K562 (cell line): ENCODE measurements around the gene ZNF331. TPM values are rescaled to one million over a fixed set of nuclear protein-coding genes. Genes with fewer than 3 reads are reported as not detected.

Experiments
- ATAC-seq: fragments of 200-7000 bp; cut with Tn5 transposase; 3 replicates; pipeline ENCODE4 v1.9.1; 2020; ENCODE audit warnings: moderate library complexity
- BruUV-seq: library from RNA; stranded (reverse); fragments of 400-500 nt; replicated peaks from 2 replicates; lab custom pipeline; 2021; lab: Mats Ljungman, UMichigan
- CTCF ChIA-PET: fragments of 300-600 bp; formaldehyde crosslinking; extraction: SDS; loops from one replicate; lab custom pipeline; 2021; ENCODE audit warnings: low intra/inter-chr PET ratio; lab: Yijun Ruan, JAX
- POLR2A ChIA-PET: fragments of 300-600, 350-650 bp; sonication (Branson Sonifier 250); formaldehyde crosslinking; extraction: SDS; loops from one replicate; lab custom pipeline; 2021; ENCODE audit warnings: antibody characterized with exemption, inconsistent platforms; lab: Yijun Ruan, JAX
- DNase-seq, 4 experiments: peaks; one replicate each; pipeline versions ENCODE4 v3.0.0 to v3.0.0-alpha.2; 2011 to 2018; ENCODE audit warnings: low spot score in 3 of 4, mixed read lengths in 3 of 4; ENCODE audit errors: extremely low read depth in 1 of 4
- FAIRE-seq: peaks from 2 replicates; lab custom pipeline; 2011; peaks lifted over from hg19 to GRCh38; lab: Jason Lieb, UNC
- H2AFZ ChIP-seq: 2 replicates; pipeline ENCODE4 v1.6.0; 2011; ENCODE audit warnings: low read depth, low read length, control low read depth, inconsistent platforms
- H3K27ac ChIP-seq: fragments of 200-600 bp; 3 replicates; pipeline ENCODE4 v1.8.0; 2011; ENCODE audit warnings: low read depth, mild to moderate bottlenecking, control low read depth, inconsistent platforms, low read length, moderate library complexity, mixed read lengths; ENCODE audit errors: extremely low read depth
- H3K27me3 ChIP-seq, 2 experiments: fragments of 300-600 bp in 1 of 2; 2 replicates in 1 of 2; 3 replicates in 1 of 2; pipeline versions ENCODE4 v1.6.0 to v1.8.0; 2011; ENCODE audit warnings: inconsistent platforms in 2 of 2, low read length in 2 of 2, mild to moderate bottlenecking in 1 of 2, mixed read lengths in 1 of 2, moderate library complexity in 1 of 2; ENCODE audit not compliant: control insufficient read depth in 2 of 2, insufficient read depth in 2 of 2
- H3K36me3 ChIP-seq: fragments of 300-600 bp; 3 replicates; pipeline ENCODE4 v1.8.0; 2011; ENCODE audit warnings: mild to moderate bottlenecking, low read length, inconsistent platforms; ENCODE audit not compliant: control insufficient read depth, insufficient read depth
- H3K4me1 ChIP-seq, 2 experiments: fragments of 200-600 bp in 1 of 2; replicated peaks in 1 of 2; 2 replicates in 1 of 2; 3 replicates in 1 of 2; pipeline versions ENCODE4 v1.5.1 to v1.8.0; 2011; ENCODE audit warnings: inconsistent platforms in 2 of 2, low read length in 2 of 2, mild to moderate bottlenecking in 1 of 2, mixed read lengths in 1 of 2, moderate library complexity in 1 of 2; ENCODE audit not compliant: control insufficient read depth in 2 of 2, insufficient read depth in 2 of 2
- H3K4me2 ChIP-seq: 2 replicates; pipeline ENCODE4 v1.6.1; 2011; ENCODE audit warnings: low read length, control low read depth, inconsistent platforms, mixed read lengths; ENCODE audit not compliant: insufficient read depth
- H3K4me3 ChIP-seq: fragments of 200-600 bp; sonication (generic), shearing (Covaris generic); 2 replicates; pipeline ENCODE4 v1.5.1; 2016; ENCODE audit warnings: control low read depth, inconsistent platforms
- H3K79me2 ChIP-seq: fragments of 200-600 bp; 3 replicates; pipeline ENCODE4 v1.8.0; 2011; ENCODE audit warnings: low read length, inconsistent platforms; ENCODE audit not compliant: control insufficient read depth, insufficient read depth
- H3K9ac ChIP-seq, 2 experiments: 2 replicates each; pipeline versions ENCODE4 v1.6.0 to v1.6.1; 2011; ENCODE audit warnings: low read depth in 2 of 2, low read length in 2 of 2, control low read depth in 1 of 2, inconsistent platforms in 1 of 2, mild to moderate bottlenecking in 1 of 2, mixed read lengths in 1 of 2; ENCODE audit not compliant: insufficient read depth in 1 of 2
- H3K9me1 ChIP-seq: one replicate; pipeline ENCODE4 v1.6.0; 2011; ENCODE audit warnings: inconsistent platforms, mild to moderate bottlenecking, low read length, moderate library complexity; ENCODE audit not compliant: control insufficient read depth, insufficient read depth
- H3K9me3 ChIP-seq: replicated peaks from 2 replicates; pipeline ENCODE4 v1.5.1; 2011; ENCODE audit warnings: low read depth, low read length, inconsistent platforms; ENCODE audit not compliant: control insufficient read depth, insufficient read depth
- H4K20me1 ChIP-seq: replicated peaks from 2 replicates; pipeline ENCODE4 v1.6.1; 2011; ENCODE audit warnings: low read length, inconsistent platforms, mixed read lengths; ENCODE audit not compliant: control insufficient read depth, insufficient read depth
- CC2D1A ChIP-seq: fragments of 450-650 bp; IDR thresholded peaks from 2 replicates; pipeline ENCODE4 v1.6.1; 2017; ENCODE audit warnings: mild to moderate bottlenecking
- ELF1 ChIP-seq: fragments of 200-800 bp; sonication (Bioruptor generic); IDR thresholded peaks from 2 replicates; pipeline ENCODE4 v1.6.1; 2016; ENCODE audit warnings: missing genetic modification characterization, missing compliant biosample characterization
- GATAD2A ChIP-seq: fragments of 450-650 bp; IDR thresholded peaks from 2 replicates; pipeline ENCODE4 v1.6.1; 2017
- NCOA1 ChIP-seq: fragments of 450-650 bp; IDR thresholded peaks from 2 replicates; pipeline ENCODE4 v1.6.1; 2016; ENCODE audit warnings: low read depth
- NFXL1 ChIP-seq: fragments of 450-650 bp; formaldehyde crosslinking; IDR thresholded peaks from 2 replicates; pipeline ENCODE4 v1.4.0; 2021; ENCODE audit warnings: mild to moderate bottlenecking
- POLR2G ChIP-seq: fragments of 200-400 bp; formaldehyde crosslinking; IDR thresholded peaks from 2 replicates; pipeline ENCODE4 v1.6.1; 2017; ENCODE audit warnings: low read depth, mild to moderate bottlenecking, antibody characterized with exemption, low read length, moderate library complexity
- RFX7 ChIP-seq: fragments of 250-450 bp; sonication (Bioruptor Pico); IDR thresholded peaks from 2 replicates; pipeline ENCODE4 v1.5.1; 2021; ENCODE audit warnings: mild to moderate bottlenecking
- SIRT6 ChIP-seq: IDR thresholded peaks from one replicate; pipeline ENCODE4 v1.6.1; 2012; ENCODE audit warnings: low read depth, mild to moderate bottlenecking, control low read depth, inconsistent platforms, low read length, moderate library complexity
- SNIP1 ChIP-seq: fragments of 450-650 bp; IDR thresholded peaks from 2 replicates; pipeline ENCODE4 v1.7.1; 2017; ENCODE audit warnings: low read depth, mild to moderate bottlenecking
- TRIM24 ChIP-seq, 2 experiments: fragments of 450-650 bp; IDR thresholded peaks; 2 replicates each; pipeline ENCODE4 v1.6.1; 2016
- ZBTB1 ChIP-seq: sonication (generic); formaldehyde crosslinking; IDR thresholded peaks from 2 replicates; pipeline ENCODE4 v1.8.1; 2023; ENCODE audit warnings: missing genetic modification reagents, low read depth, mild to moderate bottlenecking, borderline replicate concordance
- ZFP30 ChIP-seq: fragments of 250-450 bp; sonication (Bioruptor Pico); IDR thresholded peaks from 2 replicates; pipeline ENCODE4 v1.8.0; 2022; ENCODE audit warnings: moderate library complexity, mild to moderate bottlenecking, inconsistent platforms, borderline replicate concordance
- ZNF12 ChIP-seq: sonication (generic); formaldehyde crosslinking; IDR thresholded peaks from 2 replicates; pipeline ENCODE4 v1.4.0; 2020; ENCODE audit warnings: mild to moderate bottlenecking, missing genetic modification reagents
- ZNF134 ChIP-seq: fragments of 250-450 bp; sonication (Bioruptor Pico); conservative IDR thresholded peaks from 2 replicates; pipeline ENCODE4 v1.4.0; 2020
- ZNF77 ChIP-seq: fragments of 250-450 bp; sonication (Bioruptor Pico); IDR thresholded peaks from 2 replicates; pipeline ENCODE4 v1.5.0; 2020
- WGBS: fragments of 100-300 bp; shearing (Covaris generic); methylation state at CpG from one replicate; pipeline ENCODE4 v1.1.6; 2016; ENCODE audit warnings: low coverage, mixed read lengths; ENCODE audit not compliant: insufficient coverage; ENCODE audit errors: missing lambda C conversion rate; 5-methylcytosine and 5-hydroxymethylcytosine counted together
- in situ Hi-C: fragments of 300-500 bp; cut with MboI; formaldehyde crosslinking; loops from 4 replicates; pipeline ENCODE4 v1.15.0; 2018; ENCODE audit warnings: inconsistent platforms, mixed read lengths
- intact Hi-C: fragments of 100-400 bp; cut with micrococcal nuclease; formaldehyde crosslinking; loops from 2 replicates; pipeline ENCODE4 v1.14.2; 2022
- polyA plus RNA-seq, 8 experiments: library from polyadenylated mRNA; depleted of rRNA in 4 of 8; stranded (reverse) in 5 of 8; unstranded in 3 of 8; fragments of >200 nt; fragmentation: Nextera tagmentation in 2 of 8; fragmentation: Illumina TruSeq in 1 of 8; extraction: Ambion mirVana in 2 of 8; extraction: Trizol in 1 of 8; gene quantifications; 2 replicates each; pipeline versions ENCODE4 v1.2.1 to v1.2.3, GENCODE V29; 2011 to 2014; ENCODE audit warnings: inconsistent platforms in 1 of 8, missing spikeins in 1 of 8
- total RNA-seq, 7 experiments: library from RNA; depleted of rRNA in 6 of 7; stranded (reverse); fragments of >200 nt in 6 of 7; fragmentation: Illumina TruSeq in 2 of 7; extraction: Trizol in 2 of 7; gene quantifications; 2 replicates each; pipeline versions ENCODE4 v1.2.1 to v1.2.3, GENCODE V29; 2011 to 2021; ENCODE audit warnings: low replicate concordance in 1 of 7
- TF ChIP-seq, protein P1 (sequence below), 3 experiments: fragments of 200-800 bp in 1 of 3; fragments of 250-450 bp in 1 of 3; fragments of 450-650 bp in 1 of 3; sonication (Bioruptor Pico) in 1 of 3; sonication (Bioruptor generic) in 1 of 3; formaldehyde crosslinking in 1 of 3; IDR thresholded peaks; 2 replicates each; pipeline versions ENCODE4 v1.6.1 to v1.8.0; 2016 to 2022; ENCODE audit warnings: mild to moderate bottlenecking in 2 of 3, missing genetic modification characterization in 2 of 3, missing compliant biosample characterization in 1 of 3, moderate library complexity in 1 of 3
- TF ChIP-seq, protein P2 (sequence below): fragments of 250-450 bp; sonication (Bioruptor Pico); IDR thresholded peaks from 2 replicates; pipeline ENCODE4 v1.9.0; 2021; ENCODE audit warnings: mild to moderate bottlenecking
- TF ChIP-seq, protein P3 (sequence below): sonication (generic); formaldehyde crosslinking; IDR thresholded peaks from 2 replicates; pipeline ENCODE4 v1.8.1; 2023; ENCODE audit warnings: mild to moderate bottlenecking, missing genetic modification reagents
- TF ChIP-seq, protein P4 (sequence below): fragments of 450-650 bp; IDR thresholded peaks from 2 replicates; pipeline ENCODE4 v1.6.1; 2017; ENCODE audit warnings: mild to moderate bottlenecking, moderate library complexity

The ZNF331 gene
- total and polyA plus RNA-seq, 9 of the 15 experiments (the other 6 are each of a cell fraction or from before 2014, with no cell fraction given), result 0.23 to 2.7 (median 0.76) TPM

DNA sequence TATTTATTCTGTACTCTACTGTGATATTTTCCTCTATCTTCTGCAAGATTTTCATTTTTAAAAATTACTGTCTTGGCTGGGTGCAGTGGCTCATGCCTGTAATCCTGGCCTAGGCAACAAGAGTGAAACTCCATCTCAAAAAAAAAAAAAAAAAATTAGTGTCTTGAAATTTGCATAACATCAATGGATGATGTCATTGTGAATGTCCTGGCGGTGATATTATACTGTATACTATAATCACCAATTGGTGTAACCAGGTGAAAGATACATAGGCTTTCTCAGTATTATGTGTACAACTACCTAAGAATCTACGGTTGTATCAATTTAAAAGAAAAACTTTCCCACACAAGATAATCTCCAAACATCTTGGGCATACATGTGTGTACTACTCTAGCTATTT, 15.2 kb downstream of the ZNF331 start:
- no peak overlapping the region for H3K9ac ChIP-seq
- no peak for ATAC-seq

More for the DNA sequence above, 15.2 kb downstream of the ZNF331 start:
- no peak overlapping the region for H3K27ac ChIP-seq
- no peaks in the 10 kb centered on the region for H4K20me1 ChIP-seq
- no peak overlapping the region for H2AFZ ChIP-seq
- intact Hi-C loops, result no loop called here
- BruUV-seq, result no TSS peak
- peaks cover 0 to 4% of the 10 kb centered on the region in 2 experiments; a peak in 1 of 5 replicates for H3K27me3 ChIP-seq
- POLR2A ChIA-PET, result no interaction called here
- no peaks in the 10 kb centered on the region for H3K9me1 ChIP-seq
- in situ Hi-C loops, result no loop called here
- no peak overlapping the region for H3K4me2 ChIP-seq
- no peak overlapping the region for H3K4me3 ChIP-seq
- FAIRE-seq (no peak), DNase-seq (no peak)
- H3K36me3 ChIP-seq, result no peaks in the 10 kb centered on the region
- TF ChIP-seq ZFP30 (CRISPR knock-in tag) (no peak), NCOA1 (no peak), ZBTB1 (CRISPR knock-in tag) (no peak), SNIP1 (no peak), ZNF12 (CRISPR knock-in tag) (no peak), ZNF134 (CRISPR knock-in tag) (no peak), NFXL1 (CRISPR knock-in tag) (no peak), TRIM24 (IDR thresholded peaks at IDR 0.05) (no peak), SIRT6 (no peak), GATAD2A (no peak), CC2D1A (no peak), ZNF77 (CRISPR knock-in tag) (no peak), POLR2G (no peak), ELF1 (no peak), RFX7 (CRISPR knock-in tag) (no peak)
- TF ChIP-seq, protein P1, sequence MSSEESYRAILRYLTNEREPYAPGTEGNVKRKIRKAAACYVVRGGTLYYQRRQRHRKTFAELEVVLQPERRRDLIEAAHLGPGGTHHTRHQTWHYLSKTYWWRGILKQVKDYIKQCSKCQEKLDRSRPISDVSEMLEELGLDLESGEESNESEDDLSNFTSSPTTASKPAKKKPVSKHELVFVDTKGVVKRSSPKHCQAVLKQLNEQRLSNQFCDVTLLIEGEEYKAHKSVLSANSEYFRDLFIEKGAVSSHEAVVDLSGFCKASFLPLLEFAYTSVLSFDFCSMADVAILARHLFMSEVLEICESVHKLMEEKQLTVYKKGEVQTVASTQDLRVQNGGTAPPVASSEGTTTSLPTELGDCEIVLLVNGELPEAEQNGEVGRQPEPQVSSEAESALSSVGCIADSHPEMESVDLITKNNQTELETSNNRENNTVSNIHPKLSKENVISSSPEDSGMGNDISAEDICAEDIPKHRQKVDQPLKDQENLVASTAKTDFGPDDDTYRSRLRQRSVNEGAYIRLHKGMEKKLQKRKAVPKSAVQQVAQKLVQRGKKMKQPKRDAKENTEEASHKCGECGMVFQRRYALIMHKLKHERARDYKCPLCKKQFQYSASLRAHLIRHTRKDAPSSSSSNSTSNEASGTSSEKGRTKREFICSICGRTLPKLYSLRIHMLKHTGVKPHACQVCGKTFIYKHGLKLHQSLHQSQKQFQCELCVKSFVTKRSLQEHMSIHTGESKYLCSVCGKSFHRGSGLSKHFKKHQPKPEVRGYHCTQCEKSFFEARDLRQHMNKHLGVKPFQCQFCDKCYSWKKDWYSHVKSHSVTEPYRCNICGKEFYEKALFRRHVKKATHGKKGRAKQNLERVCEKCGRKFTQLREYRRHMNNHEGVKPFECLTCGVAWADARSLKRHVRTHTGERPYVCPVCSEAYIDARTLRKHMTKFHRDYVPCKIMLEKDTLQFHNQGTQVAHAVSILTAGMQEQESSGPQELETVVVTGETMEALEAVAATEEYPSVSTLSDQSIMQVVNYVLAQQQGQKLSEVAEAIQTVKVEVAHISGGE (CRISPR knock-in tag; IDR thresholded peaks at IDR 0.05), result no peak
- TF ChIP-seq, protein P2, sequence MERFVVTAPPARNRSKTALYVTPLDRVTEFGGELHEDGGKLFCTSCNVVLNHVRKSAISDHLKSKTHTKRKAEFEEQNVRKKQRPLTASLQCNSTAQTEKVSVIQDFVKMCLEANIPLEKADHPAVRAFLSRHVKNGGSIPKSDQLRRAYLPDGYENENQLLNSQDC (CRISPR knock-in tag), result no peak
- TF ChIP-seq, protein P3, sequence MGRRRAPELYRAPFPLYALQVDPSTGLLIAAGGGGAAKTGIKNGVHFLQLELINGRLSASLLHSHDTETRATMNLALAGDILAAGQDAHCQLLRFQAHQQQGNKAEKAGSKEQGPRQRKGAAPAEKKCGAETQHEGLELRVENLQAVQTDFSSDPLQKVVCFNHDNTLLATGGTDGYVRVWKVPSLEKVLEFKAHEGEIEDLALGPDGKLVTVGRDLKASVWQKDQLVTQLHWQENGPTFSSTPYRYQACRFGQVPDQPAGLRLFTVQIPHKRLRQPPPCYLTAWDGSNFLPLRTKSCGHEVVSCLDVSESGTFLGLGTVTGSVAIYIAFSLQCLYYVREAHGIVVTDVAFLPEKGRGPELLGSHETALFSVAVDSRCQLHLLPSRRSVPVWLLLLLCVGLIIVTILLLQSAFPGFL (CRISPR knock-in tag), result no peak
- TF ChIP-seq, protein P4, sequence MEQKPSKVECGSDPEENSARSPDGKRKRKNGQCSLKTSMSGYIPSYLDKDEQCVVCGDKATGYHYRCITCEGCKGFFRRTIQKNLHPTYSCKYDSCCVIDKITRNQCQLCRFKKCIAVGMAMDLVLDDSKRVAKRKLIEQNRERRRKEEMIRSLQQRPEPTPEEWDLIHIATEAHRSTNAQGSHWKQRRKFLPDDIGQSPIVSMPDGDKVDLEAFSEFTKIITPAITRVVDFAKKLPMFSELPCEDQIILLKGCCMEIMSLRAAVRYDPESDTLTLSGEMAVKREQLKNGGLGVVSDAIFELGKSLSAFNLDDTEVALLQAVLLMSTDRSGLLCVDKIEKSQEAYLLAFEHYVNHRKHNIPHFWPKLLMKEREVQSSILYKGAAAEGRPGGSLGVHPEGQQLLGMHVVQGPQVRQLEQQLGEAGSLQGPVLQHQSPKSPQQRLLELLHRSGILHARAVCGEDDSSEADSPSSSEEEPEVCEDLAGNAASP, result no peak
- CTCF ChIA-PET, result no interaction called here
- no peaks in the 10 kb centered on the region for H3K9me3 ChIP-seq
- no peaks in the 10 kb centered on the region for H3K79me2 ChIP-seq
- 3% methylated on average over 2 of the region's 2 CpGs for WGBS
- H3K4me1 ChIP-seq, result peaks cover 0 to 4% of the 10 kb centered on the region in 2 experiments; a peak in 1 of 5 replicates
